Measurements from ENCODE around the gene ATP6V0C. TPM values are rescaled to one million over a fixed set of nuclear protein-coding genes. Genes with fewer than 3 reads are reported as not detected.

The ATP6V0C gene
- total RNA-seq, 3 donors from 2014 or later = 27.5 to 70.2 (median 45.4) TPM

- no peaks in the 10 kb centered on the region for H3K9me3 ChIP-seq
- intact Hi-C loops (cut with DNase I; ENCODE audit: low total_unique reads) = no loop called here
- H3K36me3 ChIP-seq = no peaks in the 10 kb centered on the region
- H3K4me3 ChIP-seq = no peak overlapping the region
- no peak overlapping the region for H3K27ac ChIP-seq
- no peak for DNase-seq (ENCODE audit: low spot score in 2 of 2)
- H3K27me3 ChIP-seq = no peaks in the 10 kb centered on the region
- no peak for TF ChIP-seq CTCF (IDR thresholded peaks at IDR 0.05)
- no peak for TF ChIP-seq POLR2A (IDR thresholded peaks at IDR 0.05)
- TF ChIP-seq POLR2AphosphoS5 (IDR thresholded peaks at IDR 0.05) = no peak
- peaks cover 0 to 3% of the 10 kb centered on the region in 2 donors for H3K4me1 ChIP-seq
Observed at GRCh38 chr16:2490190-2491105, 23.3 kb upstream of the ATP6V0C start.

GRCh38 chr16:2492292-2492691 lies 21.5 kb upstream of the ATP6V0C start:
- H3K4me1 ChIP-seq = peaks cover 2 to 7% of the 10 kb centered on the region in 2 donors
- H3K36me3 ChIP-seq = no peaks in the 10 kb centered on the region
- no peak for TF ChIP-seq CTCF (IDR thresholded peaks at IDR 0.05)
- no peak for TF ChIP-seq POLR2A (IDR thresholded peaks at IDR 0.05)
- no peak for TF ChIP-seq POLR2AphosphoS5 (IDR thresholded peaks at IDR 0.05)
- no peaks in the 10 kb centered on the region for H3K9me3 ChIP-seq
- no peak overlapping the region for H3K27ac ChIP-seq
- H3K4me3 ChIP-seq = no peak overlapping the region
- H3K27me3 ChIP-seq = no peaks in the 10 kb centered on the region
- intact Hi-C loops (cut with DNase I; ENCODE audit: low total_unique reads) = loop anchor here (1.0 kb wide), 1 partner anchor 26 kb away; no protein-coding TSS in a partner anchor
- no peak for DNase-seq (ENCODE audit: low spot score in 2 of 2)

- H3K27ac ChIP-seq = no peak overlapping the region
- TF ChIP-seq CTCF (IDR thresholded peaks at IDR 0.05) = no peak
- no peak for TF ChIP-seq POLR2AphosphoS5 (IDR thresholded peaks at IDR 0.05)
- TF ChIP-seq POLR2A (IDR thresholded peaks at IDR 0.05) = no peak
- no peak for DNase-seq (ENCODE audit: low spot score in 2 of 2)
Observed at GRCh38 chr16:2493605-2494004, 20.1 kb upstream of the ATP6V0C start.

GRCh38 chr16:2494616-2495015 lies 19.1 kb upstream of the ATP6V0C start:
- TF ChIP-seq CTCF (IDR thresholded peaks at IDR 0.05) (no peak), POLR2AphosphoS5 (IDR thresholded peaks at IDR 0.05) (no peak), POLR2A (IDR thresholded peaks at IDR 0.05) (no peak)
- no peak for DNase-seq (ENCODE audit: low spot score in 2 of 2)
- Histone ChIP-seq H3K27ac (no peak overlapping the region), H3K4me3 (no peak overlapping the region), H3K9me3 (no peaks in the 10 kb centered on the region), H3K4me1 (peaks cover 16 to 20% of the 10 kb centered on the region in 2 donors), H3K36me3 (no peaks in the 10 kb centered on the region), H3K27me3 (no peaks in the 10 kb centered on the region)
- intact Hi-C loops (cut with DNase I; ENCODE audit: low total_unique reads) = no loop called here

More at GRCh38 chr16:2493605-2494004, 20.1 kb upstream of the ATP6V0C start:
- peaks cover 15 to 16% of the 10 kb centered on the region in 2 donors for H3K4me1 ChIP-seq
- H3K4me3 ChIP-seq = no peak overlapping the region
- no peaks in the 10 kb centered on the region for H3K27me3 ChIP-seq
- intact Hi-C loops (cut with DNase I; ENCODE audit: low total_unique reads) = no loop called here
- H3K9me3 ChIP-seq = no peaks in the 10 kb centered on the region
- no peaks in the 10 kb centered on the region for H3K36me3 ChIP-seq

- no peak for TF ChIP-seq CTCF (IDR thresholded peaks at IDR 0.05)
- no peak for TF ChIP-seq POLR2A (IDR thresholded peaks at IDR 0.05)
- TF ChIP-seq POLR2AphosphoS5 (IDR thresholded peaks at IDR 0.05) = no peak
- intact Hi-C loops (cut with DNase I; ENCODE audit: low total_unique reads) = no loop called here
Observed at GRCh38 chr16:2495041-2495440, 18.7 kb upstream of the ATP6V0C start.

More at GRCh38 chr16:2495041-2495440, 18.7 kb upstream of the ATP6V0C start:
- Histone ChIP-seq H3K4me1 (peaks cover 16 to 24% of the 10 kb centered on the region in 2 donors), H3K27ac (no peak overlapping the region), H3K4me3 (no peak overlapping the region), H3K36me3 (no peaks in the 10 kb centered on the region), H3K9me3 (no peaks in the 10 kb centered on the region), H3K27me3 (no peaks in the 10 kb centered on the region)
- DNase-seq (ENCODE audit: low spot score in 2 of 2) = no peak

Measured in breast epithelium (tissue), 4 donors.